ENCODE results near the gene COL5A3.
"Not testable (repeated sequence)": the region's sequence is repeated elsewhere in the genome, so short reads cannot be mapped to it uniquely, and the experiment has no call there.

The COL5A3 gene

DNA sequence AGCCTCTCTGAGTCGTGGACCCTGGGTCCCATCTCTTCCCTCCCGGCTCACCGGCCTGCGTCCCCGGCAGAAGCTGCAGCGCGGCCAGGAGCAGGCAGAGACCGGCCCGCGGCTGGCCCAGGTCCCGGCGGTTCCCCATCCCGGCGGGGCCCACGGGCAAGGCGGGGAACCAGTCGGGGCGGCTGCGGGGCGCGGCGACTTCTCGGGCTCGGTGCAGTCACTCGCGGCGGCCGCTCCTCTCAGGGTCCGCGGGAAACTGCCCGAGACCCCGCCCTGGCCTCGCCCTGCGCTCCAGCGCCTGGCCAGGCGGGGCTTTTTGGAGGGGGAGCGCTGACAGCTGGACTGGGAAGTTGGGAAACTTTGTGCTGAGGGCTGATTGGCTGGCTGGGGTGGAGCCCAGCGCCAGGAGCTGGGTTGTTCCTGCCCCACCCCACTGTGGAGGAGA lies at the start of gene COL5A3:
TSS of gene COL5A3 (minus strand) at position 258 of the 445 bp plus-strand sequence. CDS start at position 139, 119 bp downstream.
- no peak for DNase-seq

DNA sequence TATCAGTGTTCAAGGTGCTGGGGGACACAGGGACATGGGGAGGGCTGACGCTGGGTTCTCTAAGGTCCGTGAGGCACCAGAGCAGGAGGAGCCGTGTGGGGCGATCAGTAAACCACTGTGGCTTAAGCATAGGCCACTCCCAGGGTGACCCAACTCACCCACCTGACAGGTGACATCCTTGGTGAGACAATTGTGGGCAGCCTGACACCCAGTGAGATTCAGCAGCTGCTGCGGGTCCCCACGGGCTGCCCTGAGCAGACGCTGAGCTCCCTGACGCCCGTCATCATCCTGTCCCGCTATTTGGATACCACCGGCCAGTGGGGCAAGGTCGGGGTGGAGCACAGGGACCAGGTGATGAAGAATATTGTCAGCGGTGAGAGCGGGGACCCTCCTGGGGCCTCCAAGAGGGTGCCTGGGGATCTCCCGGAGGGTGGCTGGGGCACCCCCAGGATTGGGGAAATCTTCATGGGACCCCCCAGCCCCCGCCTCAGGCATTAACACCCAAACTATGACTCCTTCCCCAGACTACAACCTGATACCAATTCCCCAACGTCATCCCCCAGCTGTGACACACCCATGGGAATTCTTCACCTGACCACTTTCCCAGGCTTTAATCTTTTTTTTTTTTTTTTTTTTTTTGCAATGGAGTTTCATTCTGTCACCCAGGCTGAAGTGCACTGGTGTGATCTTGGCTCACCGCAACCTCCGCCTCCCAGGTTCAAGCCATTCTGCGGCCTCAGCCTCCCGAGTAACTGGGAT lies 42.5 kb upstream of the COL5A3 start:
- no peak for DNase-seq

DNA sequence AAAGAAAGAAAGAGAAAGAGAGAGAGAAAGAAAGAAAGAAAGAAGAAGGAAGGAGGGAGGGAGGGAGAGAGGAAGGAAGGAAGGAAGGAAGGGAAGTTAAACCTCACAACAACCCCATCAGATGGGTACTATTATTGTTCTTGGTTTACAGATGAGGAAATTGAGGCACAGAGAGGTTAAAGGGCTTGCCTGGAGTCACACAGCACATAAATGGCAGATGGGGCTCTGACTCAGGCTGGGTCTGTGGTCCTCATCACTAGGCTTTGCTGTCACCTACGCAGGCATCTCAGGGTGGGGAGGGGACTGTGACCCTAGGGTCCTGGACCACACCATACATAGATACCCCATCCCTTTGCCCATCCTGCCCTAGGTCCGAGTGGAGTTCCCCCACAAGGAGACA lies 39.3 kb upstream of the COL5A3 start:
- no peak for DNase-seq

DNA sequence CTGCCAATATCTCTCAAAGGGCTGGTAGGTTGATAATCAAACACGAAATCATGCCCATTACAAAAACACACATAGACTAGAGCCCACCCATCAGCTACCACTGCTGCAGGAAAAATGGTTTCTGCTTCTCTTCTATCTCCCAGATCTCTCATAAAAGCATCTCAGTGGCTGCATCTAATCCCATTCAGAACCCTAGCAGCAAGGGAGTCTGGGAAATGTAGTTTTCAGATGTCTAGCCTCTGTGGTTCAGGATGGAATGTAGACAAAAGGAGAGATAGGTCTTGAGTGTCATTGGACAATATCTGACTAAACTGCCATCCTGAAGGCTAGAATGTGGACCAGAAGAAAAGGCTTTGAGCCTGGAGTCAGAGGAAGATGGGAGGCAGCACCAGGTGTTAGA lies 35.1 kb upstream of the COL5A3 start:
- no peak for DNase-seq

- no peak for DNase-seq
These were observed 34.1 kb upstream of the COL5A3 start for GRCh38 chr19:10044390-10044789.

- DNase-seq, result no peak
These were observed 33.1 kb upstream of the COL5A3 start for GRCh38 chr19:10043286-10043927.

- no peak for DNase-seq
These were observed 27.5 kb upstream of the COL5A3 start for GRCh38 chr19:10037809-10038208.

GRCh38 chr19:10037367-10037766 lies 27.1 kb upstream of the COL5A3 start:
- DNase-seq, result no peak

DNA sequence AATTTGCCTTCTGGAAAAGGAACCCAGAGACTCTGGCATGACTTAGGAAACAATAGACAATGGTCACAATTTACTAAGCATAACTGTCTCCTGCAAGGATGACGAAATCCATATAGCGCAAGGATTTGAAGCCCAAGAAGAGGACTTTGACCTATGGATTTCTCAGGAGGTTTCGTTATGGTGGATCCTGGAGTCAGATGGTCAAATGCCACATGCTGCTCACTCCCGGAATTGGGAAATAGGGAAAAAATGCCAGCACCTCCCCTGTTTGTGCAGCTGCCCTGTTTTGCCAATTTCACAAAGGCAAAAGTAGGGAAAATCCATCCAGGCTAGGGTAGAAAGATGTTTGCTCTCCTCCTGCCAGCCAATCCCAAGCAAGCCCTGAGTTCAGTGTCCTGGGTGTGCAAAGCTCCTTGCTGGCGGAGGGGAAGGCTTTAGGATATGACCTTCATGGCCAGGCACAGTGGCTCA lies 26.3 kb upstream of the COL5A3 start:
- DNase-seq, result no peak

DNA sequence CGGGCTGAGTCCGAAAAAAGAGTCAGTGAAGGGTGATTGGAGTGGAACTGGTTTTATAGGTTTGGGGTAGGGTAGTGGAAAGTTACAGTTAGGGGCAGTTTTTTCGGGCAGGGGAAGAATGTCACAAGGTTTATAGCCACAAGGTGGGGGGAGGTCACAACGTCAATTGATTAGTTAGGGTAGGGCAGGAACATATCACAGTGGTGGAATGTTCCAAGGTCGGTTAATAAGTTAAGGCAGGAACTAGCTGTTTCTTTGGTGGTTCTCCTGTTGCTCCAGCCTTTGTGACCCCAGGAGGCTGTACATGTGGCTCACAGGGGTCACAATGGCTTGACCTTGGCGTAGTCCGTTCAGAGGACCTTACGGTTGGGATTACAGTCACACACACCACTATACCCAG lies 23.3 kb upstream of the COL5A3 start:
- DNase-seq, result no peak

DNA sequence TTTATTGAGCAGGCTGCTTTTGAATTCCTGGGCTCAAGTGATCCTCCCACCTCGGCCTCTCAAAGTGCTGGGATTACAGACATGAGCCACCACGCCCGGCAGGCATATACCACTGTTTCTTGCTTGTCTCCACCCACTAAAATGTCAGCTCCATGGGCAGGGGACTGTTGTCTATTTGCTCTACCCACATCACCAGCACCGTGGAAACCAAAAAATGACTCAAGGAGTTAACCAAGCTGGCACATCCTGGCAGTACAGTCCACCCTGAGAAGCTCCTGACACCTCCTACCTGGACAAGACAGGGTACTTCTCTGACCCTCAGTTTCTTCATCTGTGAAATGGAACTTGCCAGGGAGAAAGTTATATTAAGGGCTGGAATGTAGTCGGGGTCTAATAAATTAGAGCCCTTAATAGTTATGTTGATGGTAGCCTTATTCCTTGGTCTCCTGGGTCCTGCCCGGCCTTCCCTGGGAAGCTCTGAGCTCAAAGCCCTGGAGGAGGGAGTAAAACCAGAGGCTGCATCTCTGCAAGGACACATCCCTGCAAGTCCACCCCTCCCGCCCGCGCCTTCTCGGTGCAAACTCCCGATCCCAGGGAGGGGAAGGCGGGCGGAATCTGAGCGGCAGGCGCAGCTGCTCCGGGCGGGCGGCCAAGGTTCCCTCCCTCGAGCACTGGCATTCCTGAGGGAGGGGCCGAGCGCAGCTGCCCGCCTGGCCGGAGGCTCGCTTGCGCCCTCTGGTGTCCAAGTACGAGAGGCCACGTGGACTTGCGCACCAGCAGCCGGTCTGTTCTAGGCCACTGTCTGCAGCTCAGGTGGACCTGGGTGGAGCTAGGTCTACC lies 17.1 kb upstream of the COL5A3 start:
- peak; percentile 78 for DNase-seq

DNA sequence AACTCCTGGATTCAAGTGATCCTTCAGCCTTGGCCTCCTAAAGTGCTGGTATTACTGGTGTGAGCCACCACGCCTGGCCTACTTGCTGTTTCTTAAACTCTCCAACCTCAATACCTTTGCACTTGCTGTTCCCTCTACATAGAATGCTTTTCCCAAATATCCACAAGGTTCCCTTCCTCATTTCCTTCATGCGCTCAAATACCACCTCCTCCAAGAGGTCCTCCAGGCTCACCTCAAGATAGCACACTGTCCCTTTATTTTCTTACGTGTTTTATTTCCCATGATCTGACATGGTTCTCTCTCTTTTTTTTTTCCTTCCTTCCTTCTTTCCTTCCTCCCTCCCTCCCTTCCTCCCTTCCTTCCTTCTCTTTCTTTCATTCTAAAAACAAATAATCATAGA lies 16.4 kb upstream of the COL5A3 start:
- no peak for DNase-seq

- DNase-seq, result not testable (repeated sequence)
These were observed 12.8 kb upstream of the COL5A3 start for GRCh38 chr19:10023096-10023495.

- no peak for DNase-seq
These were observed 11.6 kb upstream of the COL5A3 start for GRCh38 chr19:10021863-10022262.

DNA sequence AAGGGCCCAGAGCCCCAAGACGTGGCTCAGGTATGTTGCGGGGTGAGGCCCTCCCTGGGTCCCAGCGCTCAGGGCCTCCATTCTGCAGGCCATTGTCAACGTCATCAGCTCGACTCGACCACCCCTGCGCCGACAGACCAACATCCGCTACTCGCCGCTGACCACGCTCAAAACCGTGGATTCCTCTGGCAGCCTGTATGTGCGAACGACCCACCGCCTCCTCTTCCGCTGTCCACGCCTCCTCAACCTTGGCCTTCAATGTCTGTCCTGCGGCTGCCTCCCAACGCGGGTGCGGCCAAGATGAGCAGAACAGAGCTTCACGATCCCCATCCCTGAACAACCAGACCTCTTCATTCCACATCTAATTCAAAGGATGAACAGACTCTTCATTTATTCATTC lies 11.1 kb upstream of the COL5A3 start:
- DNase-seq, result no peak

DNA sequence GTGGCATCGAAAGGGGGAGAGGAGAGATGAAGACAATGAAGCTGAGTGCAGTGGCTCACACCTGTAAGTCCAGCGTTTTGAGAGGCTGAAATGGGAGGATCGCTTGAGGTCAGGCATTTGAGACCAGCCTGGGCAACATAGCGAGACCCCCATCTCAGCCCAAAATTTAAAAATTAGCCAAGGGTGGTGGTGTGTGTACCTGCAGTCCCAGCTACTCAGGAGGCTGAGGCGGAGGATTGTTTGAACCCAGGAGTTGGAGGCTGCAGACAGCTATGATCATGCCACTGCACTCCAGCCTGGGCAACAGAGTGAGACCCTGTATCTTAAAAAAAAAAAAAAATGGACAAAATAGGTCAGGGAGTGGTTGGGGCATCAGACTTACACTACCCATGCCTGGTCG lies 10.5 kb upstream of the COL5A3 start:
- DNase-seq, result no peak

GRCh38 chr19:10019246-10019645 lies 8.9 kb upstream of the COL5A3 start:
- DNase-seq, result no peak

DNA sequence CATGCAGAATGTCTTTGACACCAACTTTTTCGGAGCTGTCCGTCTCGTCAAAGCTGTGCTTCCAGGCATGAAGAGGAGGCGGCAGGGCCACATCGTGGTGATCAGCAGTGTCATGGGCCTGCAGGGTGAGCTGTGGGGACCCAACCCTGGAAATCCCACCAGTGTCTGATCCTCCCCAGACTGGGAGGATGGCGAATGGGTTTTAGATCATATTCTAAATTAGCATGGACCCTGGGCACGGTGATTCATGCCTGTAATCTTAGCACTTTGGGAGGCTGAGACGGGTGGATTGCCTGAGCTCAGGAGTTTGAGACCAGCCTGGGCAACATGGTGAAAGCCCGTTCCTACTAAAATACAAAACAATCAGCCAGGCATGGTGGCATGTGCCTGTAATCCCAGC lies 8.5 kb upstream of the COL5A3 start:
- no peak for DNase-seq

GRCh38 chr19:10018263-10018662 lies 8.0 kb upstream of the COL5A3 start:
- DNase-seq, result no peak

- no peak for DNase-seq
These were observed 3.7 kb upstream of the COL5A3 start for GRCh38 chr19:10013834-10014618.

- DNase-seq, result no peak
These were observed 3.0 kb upstream of the COL5A3 start, which contains the start of gene RDH8 for GRCh38 chr19:10013316-10013715. TSS of gene RDH8 (plus strand) at chr19:10013483. CDS start at chr19:10013498, 15 bp downstream.

DNA sequence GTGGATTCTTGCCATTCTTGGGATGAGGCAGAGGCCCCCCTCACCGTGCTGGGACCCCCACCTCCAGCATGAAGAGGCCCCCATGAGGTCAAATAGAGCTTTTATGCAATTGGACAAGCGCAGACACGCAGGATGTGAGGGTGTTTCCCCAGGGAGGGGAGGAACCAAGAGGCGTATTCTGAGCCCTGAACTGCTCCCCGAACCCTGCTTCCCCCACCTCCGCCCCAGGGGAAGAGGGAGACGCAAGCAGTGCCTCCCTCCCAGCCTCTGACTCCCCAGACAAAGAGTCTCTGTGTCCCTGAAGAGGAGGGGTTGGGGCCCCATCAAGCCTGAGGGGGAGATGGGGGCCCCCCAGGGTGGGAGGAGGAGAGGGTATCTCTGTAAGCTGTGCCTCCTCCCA lies 1.7 kb upstream of the COL5A3 start:
- DNase-seq, result no peak

GRCh38 chr19:10010939-10011338 lies 635 bp upstream of the COL5A3 start:
- no peak for DNase-seq
